ENCODE measurements around the gene SLC22A31.
"Not testable (repeated sequence)": the region's sequence is repeated elsewhere in the genome, so short reads cannot be mapped to it uniquely, and the experiment has no call there.

Gene SLC22A31

DNA sequence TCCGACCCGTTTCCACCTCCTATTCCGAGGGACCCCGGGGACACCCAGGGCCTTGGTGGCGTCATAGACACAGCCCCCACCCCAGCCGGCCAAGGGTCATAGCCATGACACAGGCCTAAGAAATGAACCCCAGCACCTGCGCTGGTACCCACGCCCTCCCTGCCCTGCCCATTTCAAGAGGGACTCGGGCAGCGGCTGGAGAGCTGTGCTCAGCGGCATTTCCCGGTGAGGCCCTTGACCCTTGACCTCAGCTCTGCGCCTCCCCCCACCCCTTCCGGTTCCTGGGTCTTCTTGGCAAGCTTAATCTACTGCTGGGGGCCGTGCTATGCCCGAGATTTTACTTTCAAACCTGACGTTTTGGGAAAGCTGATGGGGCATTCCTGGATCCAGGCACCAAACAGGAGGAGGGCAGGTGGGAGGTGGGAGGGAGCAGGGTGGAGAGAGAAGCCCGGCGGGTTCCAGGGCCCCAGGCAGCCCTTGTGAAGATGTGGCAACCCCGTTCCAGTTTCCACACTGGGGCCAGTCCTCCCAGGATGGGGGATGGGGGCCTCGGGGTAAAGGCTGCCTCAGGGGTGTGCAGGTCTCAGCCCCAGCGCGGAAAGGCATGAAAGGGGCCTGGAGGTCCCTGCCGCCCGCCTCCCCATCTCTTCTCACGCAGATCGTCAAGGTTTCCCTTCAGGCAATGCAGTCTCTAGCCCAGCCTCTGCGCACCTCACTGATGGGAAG, at the start of gene SLC22A31:
Gene SLC22A31 (minus strand): TSS at position 414 of the 726 bp plus-strand sequence. CDS start 36 bp downstream, at position 378.
- no peak for DNase-seq

DNA sequence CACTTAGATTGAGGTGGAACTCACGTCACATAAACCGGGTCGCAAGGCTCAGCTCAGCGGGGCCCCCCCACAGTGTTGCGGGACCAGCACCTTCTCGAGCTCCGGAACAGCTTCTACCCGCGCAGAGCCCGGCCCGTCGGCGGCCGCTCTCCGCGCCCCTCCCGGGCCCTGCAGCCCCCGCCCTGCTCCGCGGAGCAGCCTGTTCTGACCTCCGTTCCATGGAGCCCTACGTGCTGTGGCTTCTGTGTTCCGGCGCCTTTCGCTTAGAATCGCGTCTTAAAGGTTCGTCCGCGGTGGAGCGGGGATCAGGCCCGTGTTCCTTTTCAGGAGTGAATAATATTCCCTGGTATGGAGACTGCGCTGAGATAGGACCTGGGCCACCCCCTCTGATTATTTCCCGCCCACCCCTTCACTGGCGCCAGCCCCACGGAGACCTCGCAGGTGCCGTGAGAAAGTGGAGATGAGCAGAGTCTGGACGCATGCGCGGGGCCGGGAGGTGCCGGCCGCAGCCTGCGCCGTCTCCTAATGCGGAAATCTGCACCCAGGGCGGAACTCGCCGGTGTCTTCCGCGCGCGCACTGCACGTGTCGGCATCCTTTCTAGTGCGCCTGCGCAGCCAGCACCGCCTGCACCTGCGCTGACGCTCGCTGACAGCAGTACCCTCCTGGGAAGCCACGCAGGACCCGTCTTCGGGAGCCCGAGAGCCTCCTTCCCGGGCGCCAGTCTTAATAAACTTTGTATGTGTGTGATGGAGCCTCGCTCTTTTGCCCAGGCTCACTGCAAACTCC, 48.1 kb upstream of the SLC22A31 start:
- no peak for DNase-seq

- DNase-seq: not testable (repeated sequence)
Measured at GRCh38 chr16:89247734-89248075, 47.4 kb upstream of the SLC22A31 start.

DNA sequence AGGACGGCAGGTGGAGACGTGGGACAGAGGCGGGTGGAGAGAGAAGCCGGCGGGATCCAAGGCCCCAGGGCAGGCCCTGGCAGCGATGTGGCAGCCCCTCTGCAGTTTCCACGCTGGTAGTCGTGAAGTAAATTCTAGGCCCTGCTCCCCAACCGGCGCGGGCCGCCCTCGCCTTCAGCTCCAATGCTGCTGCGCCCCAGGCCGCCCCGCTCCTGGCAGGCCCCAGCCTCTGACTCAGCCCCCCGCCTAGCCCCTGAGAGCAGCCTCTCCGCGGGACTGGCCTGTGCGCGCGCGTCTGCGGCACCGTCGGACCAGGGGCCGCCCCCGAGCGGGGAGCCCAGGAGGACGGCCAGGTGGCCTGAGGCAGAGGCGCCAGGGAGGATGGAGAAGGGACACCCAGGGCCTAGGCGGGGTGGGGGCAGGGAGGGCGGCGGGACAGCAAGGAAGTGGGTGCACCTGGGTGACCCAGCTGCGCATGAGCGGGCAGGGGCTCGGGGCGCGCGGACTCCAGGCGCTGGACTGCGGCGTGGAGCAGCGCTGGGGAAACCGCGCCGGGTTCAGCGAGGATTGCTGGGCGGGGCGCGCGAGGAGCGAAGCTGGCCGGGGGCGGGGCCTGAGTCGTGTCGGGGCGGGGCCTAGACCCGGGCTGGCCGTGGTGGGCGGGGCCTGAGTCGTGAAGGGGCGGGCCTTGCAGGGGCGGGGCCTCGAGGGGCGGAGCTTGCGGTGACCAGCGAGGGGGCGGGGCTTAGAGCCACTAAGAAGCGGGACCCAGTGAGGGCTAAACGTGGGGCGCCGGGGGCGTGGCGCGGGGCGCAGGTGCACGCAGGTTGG, 46.8 kb upstream of the SLC22A31 start:
- peak; percentile 7 for DNase-seq

DNA sequence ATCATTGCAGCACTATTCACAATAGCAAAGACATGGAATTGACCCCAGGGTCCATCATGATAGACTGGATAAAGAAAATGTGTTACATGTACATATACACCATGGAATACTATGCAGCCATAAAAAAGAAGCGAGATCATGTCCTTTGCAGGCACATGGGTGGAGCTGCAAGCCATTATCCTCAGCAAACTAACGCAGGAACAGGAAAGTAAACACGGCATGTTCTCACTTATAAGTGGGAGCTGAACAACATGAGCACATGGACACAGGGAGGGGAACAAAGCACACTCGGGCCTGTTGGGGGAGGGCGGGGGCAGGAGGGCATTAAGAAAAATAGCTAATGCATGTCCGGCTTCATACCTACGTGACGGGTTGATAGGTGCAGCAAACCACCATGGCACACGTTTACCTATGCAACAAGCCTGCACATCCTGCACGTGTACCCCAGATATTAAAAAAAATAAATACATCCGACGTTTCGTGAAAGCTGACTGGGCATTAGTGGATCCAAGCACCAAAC, 46.1 kb upstream of the SLC22A31 start:
- DNase-seq: no peak

GRCh38 chr16:89244754-89245153, 44.4 kb upstream of the SLC22A31 start:
- no peak for DNase-seq

GRCh38 chr16:89244264-89244663, 43.9 kb upstream of the SLC22A31 start:
- not testable (repeated sequence) for DNase-seq

- no peak for DNase-seq
Measured at GRCh38 chr16:89243664-89244063, 43.3 kb upstream of the SLC22A31 start.

DNA sequence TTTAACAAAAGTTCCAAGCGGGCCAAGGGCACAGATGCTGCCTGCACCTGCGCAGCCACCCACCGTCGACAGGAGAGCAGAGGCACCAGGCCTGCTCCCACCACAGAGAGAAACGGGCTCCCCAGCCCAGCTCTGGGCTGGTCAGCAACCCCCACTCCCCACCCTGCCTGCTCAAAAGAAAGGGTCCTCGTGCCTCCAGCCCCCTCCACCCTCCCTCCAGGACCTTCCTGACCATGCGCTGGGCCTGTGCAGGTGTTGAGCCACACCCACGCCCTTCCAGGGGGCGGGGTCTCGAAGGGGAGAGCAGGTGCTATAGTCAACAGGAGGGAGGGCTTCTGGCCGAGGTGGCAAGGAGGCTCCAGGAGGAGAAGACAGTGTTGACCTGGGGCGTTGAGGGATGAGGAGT, 42.5 kb upstream of the SLC22A31 start:
- no peak for DNase-seq

- DNase-seq: peak; percentile 4
Measured at GRCh38 chr16:89241187-89242007, 41.1 kb upstream of the SLC22A31 start.

DNA sequence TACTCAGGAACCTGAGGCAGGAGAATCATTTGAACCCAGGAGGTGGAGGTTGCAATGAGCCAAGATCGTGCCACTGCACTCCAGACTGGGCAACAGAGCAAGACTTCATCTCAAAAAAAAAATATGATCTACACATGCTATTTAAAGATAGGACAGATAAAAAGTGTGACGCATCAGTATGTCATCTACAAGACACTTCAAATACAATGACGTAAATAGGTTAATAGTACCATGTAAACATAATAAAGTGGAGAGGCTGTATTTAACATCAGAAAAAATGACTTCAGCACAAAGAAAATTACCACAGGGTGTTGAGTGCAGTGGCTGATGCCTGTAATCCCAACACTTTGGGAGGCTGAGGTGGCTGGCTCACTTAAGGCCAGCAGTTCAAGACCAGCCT, 37.4 kb upstream of the SLC22A31 start:
- DNase-seq: no peak

- no peak for DNase-seq
Measured at GRCh38 chr16:89233678-89234490, 33.5 kb upstream of the SLC22A31 start.

DNA sequence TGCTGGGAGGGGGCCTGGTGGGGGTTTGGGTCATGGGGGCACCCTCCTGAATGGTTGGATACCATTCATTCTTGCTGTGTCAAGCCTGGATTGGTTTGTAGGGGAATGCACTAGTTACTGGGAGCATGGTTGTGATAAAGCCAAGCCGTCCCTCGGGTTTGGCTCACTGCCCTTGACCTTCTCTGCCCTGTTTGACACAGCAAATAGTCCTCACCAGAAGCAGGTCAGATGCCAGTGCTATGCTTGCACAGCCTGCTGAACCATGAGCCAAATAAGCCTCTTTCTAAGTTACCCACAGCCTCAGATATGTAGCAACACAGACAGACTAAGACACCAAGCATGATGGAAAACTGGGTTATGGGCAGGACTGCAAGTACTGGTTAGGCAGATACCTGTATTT, 31.8 kb upstream of the SLC22A31 start:
- DNase-seq: no peak

GRCh38 chr16:89230255-89230654, 29.9 kb upstream of the SLC22A31 start:
- DNase-seq: no peak

GRCh38 chr16:89224665-89225064, 24.3 kb upstream of the SLC22A31 start:
- DNase-seq: no peak

- DNase-seq: no peak
Measured at GRCh38 chr16:89222931-89223330, 22.6 kb upstream of the SLC22A31 start.

DNA sequence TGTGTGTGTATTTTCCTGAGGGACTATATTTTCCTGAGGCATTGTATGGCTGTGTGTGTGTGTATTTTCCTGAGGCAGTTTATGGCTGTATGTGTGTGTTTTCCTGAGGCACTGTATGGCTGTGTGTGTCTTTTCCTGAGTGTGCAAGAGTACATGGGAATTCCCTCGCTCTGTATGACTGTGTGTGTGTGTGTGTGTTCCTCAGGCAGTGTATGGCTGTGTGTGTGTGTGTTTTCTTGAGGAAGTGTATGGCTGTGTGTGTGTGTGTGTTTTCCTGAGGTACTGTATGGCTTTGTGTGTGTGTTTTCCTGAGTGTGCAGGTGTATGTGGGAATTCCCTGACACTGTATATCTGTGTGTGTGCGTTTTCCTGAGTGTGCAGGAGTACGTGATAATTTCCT, 21.3 kb upstream of the SLC22A31 start:
- no peak for DNase-seq

DNA sequence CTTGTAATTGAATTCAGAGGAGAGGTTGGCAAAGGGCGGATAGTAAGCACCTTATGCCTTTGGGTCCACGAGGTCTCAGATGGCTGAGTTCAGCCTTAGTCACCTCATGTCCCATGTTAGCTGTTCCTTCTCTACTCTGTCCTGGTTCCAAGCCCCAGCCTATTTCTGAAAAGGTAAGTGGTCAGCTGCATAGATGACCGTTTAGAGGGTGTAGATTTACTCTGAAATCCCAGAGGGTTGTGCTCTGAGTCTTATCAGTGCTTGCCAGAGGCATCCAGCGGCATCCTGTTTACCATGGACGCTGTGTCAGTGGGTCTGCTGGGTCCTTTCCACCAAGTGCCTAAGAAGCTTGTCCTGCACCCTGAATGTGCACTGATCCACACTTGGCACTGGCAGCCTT, 19.0 kb upstream of the SLC22A31 start:
- no peak for DNase-seq

DNA sequence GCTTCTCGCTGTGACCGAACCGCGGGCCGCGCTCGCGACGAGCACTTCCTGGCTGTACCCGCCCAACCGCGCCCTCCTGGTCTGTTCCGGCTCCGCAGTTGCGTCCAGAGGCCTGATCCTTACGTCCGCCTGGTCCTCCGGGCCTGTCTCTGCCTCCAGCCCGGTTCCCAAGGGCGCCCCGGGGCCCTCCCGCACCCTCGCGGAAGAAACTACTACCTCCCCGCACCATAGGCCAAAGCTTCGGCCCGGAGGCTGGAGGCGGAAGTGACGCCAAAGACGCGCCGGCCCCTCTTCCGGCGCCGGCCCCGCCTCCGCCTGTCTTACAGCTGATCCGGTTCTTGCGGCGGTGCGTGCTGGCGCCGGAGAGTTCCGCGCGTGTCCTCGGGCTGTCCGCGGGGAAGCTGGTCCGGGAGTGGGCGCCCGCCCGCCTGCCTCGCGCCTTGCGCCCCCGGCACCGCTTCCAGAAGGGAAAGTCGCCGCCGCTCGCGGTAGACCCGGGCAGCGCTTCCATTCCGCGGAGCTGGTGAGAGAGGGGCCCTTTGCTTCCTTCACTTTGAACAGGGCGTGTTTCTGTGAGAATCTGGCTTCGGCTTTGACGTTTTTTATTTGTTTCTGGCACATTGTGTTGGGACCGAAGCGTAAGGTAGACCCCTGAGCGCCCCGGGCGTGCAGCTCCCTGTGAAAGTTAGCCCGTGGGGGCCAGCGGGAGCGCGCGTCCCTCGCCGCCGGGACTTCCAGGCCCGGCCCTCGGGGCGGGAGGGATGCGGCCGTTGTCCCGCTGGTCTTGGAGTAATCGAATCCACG, 17.3 kb upstream of the SLC22A31 start, which contains the start of gene ZNF778:
Gene ZNF778 (plus strand): TSS at position 316 of the 804 bp plus-strand sequence. CDS start 3,425 bp downstream, outside the sequence.
- DNase-seq: peak; percentile 73

GRCh38 chr16:89217138-89217387, 16.7 kb upstream of the SLC22A31 start:
- no peak for DNase-seq

Data from NCI-H2107 (cell line).